ENCODE results near the gene COL5A2. TPM values are rescaled to one million over a fixed set of nuclear protein-coding genes. Genes with fewer than 3 reads are reported as not detected.

Gene COL5A2
- total RNA-seq, 4 donors from 2014 or later = 7.7 to 29.5 (median 16.9) TPM

GRCh38 chr2:189020179-189020578 is 159.4 kb downstream of the COL5A2 start:
- 79 to 82% methylated on average over 1 of the region's 1 CpG for WGBS, 2 donors
- DNase-seq (ENCODE audit: low spot score in 2 of 2) = no peak
- H3K4me3 ChIP-seq (ENCODE audit: low read depth, poor library complexity, severe bottlenecking) = no peak overlapping the region
- intact Hi-C loops (cut with DNase I; ENCODE audit: low total_unique reads) = no loop called here
- no peak for TF ChIP-seq CTCF (IDR thresholded peaks at IDR 0.05)
- TF ChIP-seq POLR2A (IDR thresholded peaks at IDR 0.05) = no peak

- H3K4me3 ChIP-seq (ENCODE audit: low read depth, poor library complexity, severe bottlenecking) = no peak overlapping the region
- intact Hi-C loops (cut with DNase I; ENCODE audit: low total_unique reads) = no loop called here
- DNase-seq (ENCODE audit: low spot score in 2 of 2) = no peak
- no peak for TF ChIP-seq CTCF (IDR thresholded peaks at IDR 0.05)
- TF ChIP-seq POLR2A (IDR thresholded peaks at IDR 0.05) = no peak
Observed at GRCh38 chr2:189018631-189019030, 160.9 kb downstream of the COL5A2 start.

GRCh38 chr2:189016311-189016861 is 163.2 kb downstream of the COL5A2 start:
- no peak overlapping the region for H3K4me3 ChIP-seq (ENCODE audit: low read depth, poor library complexity, severe bottlenecking)
- intact Hi-C loops (cut with DNase I; ENCODE audit: low total_unique reads) = no loop called here
- DNase-seq (ENCODE audit: low spot score in 2 of 2) = no peak
- TF ChIP-seq POLR2A (IDR thresholded peaks at IDR 0.05) = no peak
- no peak for TF ChIP-seq CTCF (IDR thresholded peaks at IDR 0.05)

GRCh38 chr2:189015359-189015758 is 164.2 kb downstream of the COL5A2 start:
- WGBS, 2 donors = 43 to 46% methylated on average over 1 of the region's 1 CpG
- DNase-seq (ENCODE audit: low spot score in 2 of 2) = no peak
- no peak overlapping the region for H3K4me3 ChIP-seq (ENCODE audit: low read depth, poor library complexity, severe bottlenecking)
- intact Hi-C loops (cut with DNase I; ENCODE audit: low total_unique reads) = no loop called here
- TF ChIP-seq POLR2A (IDR thresholded peaks at IDR 0.05) (no peak), CTCF (IDR thresholded peaks at IDR 0.05) (no peak)

- DNase-seq (ENCODE audit: low spot score in 2 of 2) = no peak
- intact Hi-C loops (cut with DNase I; ENCODE audit: low total_unique reads) = no loop called here
- H3K4me3 ChIP-seq (ENCODE audit: low read depth, poor library complexity, severe bottlenecking) = no peak overlapping the region
- WGBS, 2 donors = 54 to 58% methylated on average over 2 of the region's 2 CpGs
- TF ChIP-seq CTCF (IDR thresholded peaks at IDR 0.05) (no peak), POLR2A (IDR thresholded peaks at IDR 0.05) (no peak)
Observed at GRCh38 chr2:189014449-189015138, 165.0 kb downstream of the COL5A2 start.

All from lower leg skin (tissue), 4 donors.